SK-N-SH (cell line): Measurements from ENCODE around the gene SMIM10. TPM values are rescaled to one million over a fixed set of nuclear protein-coding genes. Genes with fewer than 3 reads are reported as not detected.

Experiments used
- CTCF ChIA-PET: fragments of 300-600, 350-600 bp; formaldehyde crosslinking; extraction: SDS; loops from one replicate; lab custom pipeline; 2021; lab: Yijun Ruan, JAX
- POLR2A ChIA-PET: fragments of 350-600 bp; sonication (Branson Sonifier 250); formaldehyde crosslinking; extraction: SDS; loops from one replicate; lab custom pipeline; 2020; ENCODE audit warnings: antibody characterized with exemption, inconsistent platforms; lab: Yijun Ruan, JAX
- DNase-seq: peaks from one replicate; pipeline ENCODE4 v3.0.0; 2012
- H2AFZ ChIP-seq: fragments of 200-600 bp; sonication (generic); 2 replicates; pipeline ENCODE4 v1.8.1; 2016; ENCODE audit warnings: antibody characterized with exemption, mild to moderate bottlenecking, low read depth
- H3F3A ChIP-seq: fragments of 200-600 bp; sonication (generic); replicated peaks from 2 replicates; pipeline ENCODE3; 2016; ENCODE audit warnings: antibody characterized with exemption, mild to moderate bottlenecking; ENCODE audit not compliant: insufficient read depth
- H3K27ac ChIP-seq, 2 experiments: fragments of 200-500 bp in 1 of 2; fragments of 200-600 bp in 1 of 2; sonication (Bioruptor generic) in 1 of 2; sonication (generic), shearing (Covaris generic) in 1 of 2; 2 replicates each; pipeline versions ENCODE4 v1.5.1 to v1.6.1; 2014 to 2016; ENCODE audit warnings: low read depth in 2 of 2, inconsistent platforms in 1 of 2, low read length in 1 of 2, mild to moderate bottlenecking in 1 of 2, mixed read lengths in 1 of 2
- H3K27me3 ChIP-seq: fragments of 200-600 bp; sonication (generic), shearing (Covaris generic); 2 replicates; pipeline ENCODE4 v1.6.1; 2016; ENCODE audit warnings: mixed run types; ENCODE audit not compliant: insufficient read depth
- H3K36me3 ChIP-seq, 2 experiments: fragments of 200-500 bp in 1 of 2; fragments of 200-600 bp in 1 of 2; sonication (Bioruptor generic) in 1 of 2; sonication (generic) in 1 of 2; replicated peaks in 1 of 2; 2 replicates each; pipeline versions ENCODE3 to v1.5.1; 2014 to 2016; ENCODE audit warnings: low read length in 1 of 2, mild to moderate bottlenecking in 1 of 2; ENCODE audit not compliant: insufficient read depth in 2 of 2, control insufficient read depth in 1 of 2
- H3K4me1 ChIP-seq, 2 experiments: fragments of 200-500 bp in 1 of 2; fragments of 200-600 bp in 1 of 2; sonication (Bioruptor generic) in 1 of 2; sonication (generic), shearing (Covaris generic) in 1 of 2; 2 replicates each; pipeline versions ENCODE4 v1.5.1 to v1.6.1; 2014 to 2016; ENCODE audit warnings: low read depth in 1 of 2, low read length in 1 of 2, mixed run types in 1 of 2; ENCODE audit not compliant: insufficient read depth in 2 of 2, control insufficient read depth in 1 of 2
- H3K4me2 ChIP-seq: fragments of 200-600 bp; sonication (generic), shearing (Covaris generic); 2 replicates; pipeline ENCODE4 v1.6.1; 2017; ENCODE audit warnings: mixed run types
- H3K4me3 ChIP-seq, 2 experiments: fragments of 200-500 bp in 1 of 2; fragments of 200-600 bp in 1 of 2; sonication (Bioruptor generic) in 1 of 2; sonication (generic), shearing (Covaris generic) in 1 of 2; 2 replicates each; pipeline versions ENCODE4 v1.5.1 to v1.8.1; 2014 to 2016; ENCODE audit warnings: low read depth in 2 of 2, inconsistent platforms in 1 of 2, low read length in 1 of 2, mild to moderate bottlenecking in 1 of 2, mixed read lengths in 1 of 2, moderate library complexity in 1 of 2
- H3K79me2 ChIP-seq: fragments of 200-600 bp; sonication (generic); 2 replicates; pipeline ENCODE4 v1.8.1; 2017; ENCODE audit warnings: mild to moderate bottlenecking; ENCODE audit not compliant: insufficient read depth
- H3K9ac ChIP-seq: fragments of 200-600 bp; sonication (generic); 2 replicates; pipeline ENCODE4 v1.6.1; 2017; ENCODE audit warnings: mixed run types
- H3K9me2 ChIP-seq: fragments of 200-600 bp; sonication (generic); 2 replicates; pipeline ENCODE4 v1.6.1; 2017; ENCODE audit warnings: mixed run types
- H3K9me3 ChIP-seq: fragments of 200-600 bp; sonication (generic); 2 replicates; pipeline ENCODE4 v1.6.1; 2017; ENCODE audit warnings: mixed run types, mild to moderate bottlenecking, moderate library complexity
- H4K20me1 ChIP-seq: fragments of 200-600 bp; sonication (generic); 2 replicates; pipeline ENCODE4 v1.6.1; 2017; ENCODE audit warnings: mild to moderate bottlenecking, mixed run types; ENCODE audit not compliant: insufficient read depth
- CTCF ChIP-seq: fragments of 200-600 bp; sonication (generic); IDR thresholded peaks from 2 replicates; pipeline ENCODE4 v1.6.1; 2017; ENCODE audit warnings: antibody characterized with exemption, mild to moderate bottlenecking, moderate library complexity
- ELF1 ChIP-seq: IDR thresholded peaks from 2 replicates; pipeline ENCODE4 v1.4.0; 2012
- EZH2phosphoT487 ChIP-seq: fragments of 200-600 bp; sonication (generic); IDR thresholded peaks from 2 replicates; pipeline ENCODE4 v1.6.1; 2017; ENCODE audit warnings: low read depth, mixed run types, mild to moderate bottlenecking, antibody characterized with exemption, moderate library complexity, borderline replicate concordance
- FOSL2 ChIP-seq: IDR thresholded peaks from 2 replicates; pipeline ENCODE4 v1.4.0; 2012; ENCODE audit warnings: low read depth, mild to moderate bottlenecking, moderate library complexity, borderline replicate concordance
- FOXJ3 ChIP-seq: sonication (generic); formaldehyde crosslinking; IDR thresholded peaks from 2 replicates; pipeline ENCODE4 v1.5.1; 2020; ENCODE audit warnings: mild to moderate bottlenecking, missing genetic modification reagents
- FOXM1 ChIP-seq: IDR thresholded peaks from 2 replicates; pipeline ENCODE4 v1.4.0; 2012; ENCODE audit warnings: low read depth, mild to moderate bottlenecking
- GABPA ChIP-seq: IDR thresholded peaks from 2 replicates; pipeline ENCODE4 v1.4.0; 2012; ENCODE audit warnings: low read depth, mild to moderate bottlenecking
- GATA2 ChIP-seq: sonication (generic); formaldehyde crosslinking; IDR thresholded peaks from 2 replicates; pipeline ENCODE4 v1.5.0; 2020; ENCODE audit warnings: mild to moderate bottlenecking, missing genetic modification reagents
- IRF3 ChIP-seq: fragments of 150-350 bp; IDR thresholded peaks from 2 replicates; pipeline ENCODE4 v1.6.1; 2016; ENCODE audit warnings: mild to moderate bottlenecking, low read depth, low read length
- JUND ChIP-seq: IDR thresholded peaks from 2 replicates; pipeline ENCODE4 v1.4.0; 2012
- MAX ChIP-seq: IDR thresholded peaks from 2 replicates; pipeline ENCODE4 v1.4.0; 2012; ENCODE audit warnings: low read depth
- MXI1 ChIP-seq: IDR thresholded peaks from 2 replicates; pipeline ENCODE4 v1.6.1; 2012; ENCODE audit warnings: mild to moderate bottlenecking, low read depth, low read length, improper control_type of control experiment
- NRF1 ChIP-seq: IDR thresholded peaks from 2 replicates; pipeline ENCODE4 v1.6.1; 2012; ENCODE audit warnings: low read depth, mild to moderate bottlenecking, low read length
- RAD21 ChIP-seq: IDR thresholded peaks from 2 replicates; pipeline ENCODE4 v1.6.1; 2012; ENCODE audit warnings: mild to moderate bottlenecking, low read length
- RCOR1 ChIP-seq: fragments of 150-350 bp; IDR thresholded peaks from 2 replicates; pipeline ENCODE4 v1.6.1; 2017; ENCODE audit warnings: antibody characterized with exemption, low read length
- REST ChIP-seq: IDR thresholded peaks from 2 replicates; pipeline ENCODE4 v1.6.1; 2012; ENCODE audit warnings: mild to moderate bottlenecking, low read depth, low read length, moderate library complexity
- RFX5 ChIP-seq: IDR thresholded peaks from 2 replicates; pipeline ENCODE4 v1.6.1; 2012; ENCODE audit warnings: mild to moderate bottlenecking, improper control_type of control experiment, low read length
- RXRA ChIP-seq: IDR thresholded peaks from 2 replicates; pipeline ENCODE4 v1.4.0; 2012; ENCODE audit warnings: low read depth, mild to moderate bottlenecking, borderline replicate concordance
- SMC3 ChIP-seq: IDR thresholded peaks from 2 replicates; pipeline ENCODE4 v1.6.1; 2012; ENCODE audit warnings: low read depth, low read length, improper control_type of control experiment
- TAF1 ChIP-seq: IDR thresholded peaks from 2 replicates; pipeline ENCODE4 v1.6.1; 2012; ENCODE audit warnings: low read depth, mild to moderate bottlenecking, low read length, moderate library complexity, borderline replicate concordance
- TCF12 ChIP-seq: IDR thresholded peaks from 2 replicates; pipeline ENCODE4 v1.4.0; 2012
- USF1 ChIP-seq: IDR thresholded peaks from 2 replicates; pipeline ENCODE4 v1.4.0; 2012; ENCODE audit warnings: low read depth, borderline replicate concordance
- ZBTB33 ChIP-seq: IDR thresholded peaks from 2 replicates; pipeline ENCODE4 v1.4.0; 2012; ENCODE audit warnings: low read depth, borderline replicate concordance
- WGBS: methylation state at CpG from one replicate; pipeline ENCODE4 v1.1.6; 2017; ENCODE audit warnings: low lambda C conversion rate; 5-methylcytosine and 5-hydroxymethylcytosine counted together
- polyA plus RNA-seq, 3 experiments: library from polyadenylated mRNA; depleted of rRNA; stranded (reverse); fragments of >200 nt; gene quantifications; 2 replicates each; pipeline ENCODE4 v1.2.3, GENCODE V29; 2012

The SMIM10 gene
- 2.4 and 3.2 TPM in 2 replicates for polyA plus RNA-seq (2012; rRNA removed)
- 3.3 and 3.7 TPM in 2 replicates for polyA plus RNA-seq (2012; cell fraction: cytosol; rRNA removed)
- polyA plus RNA-seq (2012; cell fraction: nucleus; rRNA removed): 1.2 and 1.5 TPM in 2 replicates

- peak within 1 kb of the TSS in 1 of 2 experiments; percentile 25; a peak in 2 of 4 replicates for H3K4me3 ChIP-seq
- CTCF ChIA-PET: interaction anchor here (0.8 to 1.0 kb wide), 3 partner anchors 8 to 26 kb away, joined by 4 read pairs; no protein-coding TSS in a partner anchor
- H3K79me2 ChIP-seq: no peaks in the 10 kb centered on the region
- no peaks in the 10 kb centered on the region for H3K9me2 ChIP-seq
- 0 out of 4 replicates have a peak within 1 kb of the TSS, but pooled peaks of 1 of the 2 experiments have one; percentile 7 for H3K27ac ChIP-seq
- H3K9ac ChIP-seq: no peak within 1 kb of the TSS
- no peaks in the 10 kb centered on the region for H3K9me3 ChIP-seq
- H3K4me1 ChIP-seq: 0 out of 4 replicates have a peak, but pooled peaks cover 0 to 4% of the 10 kb centered on the region in 2 experiments
- POLR2A ChIA-PET: no interaction called here
- DNase-seq: peak; percentile 78
- no peaks in the 10 kb centered on the region for H3K36me3 ChIP-seq
- no peaks in the 10 kb centered on the region for H4K20me1 ChIP-seq
- H3K27me3 ChIP-seq: peaks cover 7% of the 10 kb centered on the region; the same call in 1 of the 2 replicates
- 10% methylated on average over 29 of the region's 45 CpGs for WGBS
- peak within 1 kb of the TSS; percentile 77 for H3K4me2 ChIP-seq
- no peaks in the 10 kb centered on the region for H3F3A ChIP-seq
- H2AFZ ChIP-seq: peak within 1 kb of the TSS; percentile 61; the same call in 1 of the 2 replicates
- no peak for TF ChIP-seq RCOR1
- no peak for TF ChIP-seq RXRA
- TF ChIP-seq SMC3: no peak
- no peak for TF ChIP-seq JUND
- TF ChIP-seq USF1: 0 out of 2 replicates have a peak, but pooled peaks have one; percentile 20
- TF ChIP-seq MAX: peak; percentile 64; the same call in 1 of the 2 replicates
- TF ChIP-seq TCF12: no peak
- no peak for TF ChIP-seq EZH2phosphoT487
- no peak for TF ChIP-seq ZBTB33
- no peak for TF ChIP-seq ELF1
- no peak for TF ChIP-seq GATA2 (CRISPR knock-in tag)
- TF ChIP-seq GABPA: no peak
- no peak for TF ChIP-seq MXI1
- TF ChIP-seq NRF1: no peak
- no peak for TF ChIP-seq RFX5
- no peak for TF ChIP-seq REST
- no peak for TF ChIP-seq CTCF
- no peak for TF ChIP-seq IRF3
- no peak for TF ChIP-seq RAD21
- peak; percentile 46; the same call in 1 of the 2 replicates for TF ChIP-seq FOSL2
- no peak; the same call in 1 of the 2 replicates for TF ChIP-seq TAF1
- no peak for TF ChIP-seq FOXM1
- no peak for TF ChIP-seq FOXJ3 (CRISPR knock-in tag)
These were observed at the start of gene SMIM10 for GRCh38 chrX:134990801-134991481. Gene SMIM10, plus strand, starts transcription at chrX:134990991. Its CDS starts 105 bp downstream, at chrX:134991096.
